ENCODE results near the gene GABRB2.

- TF ChIP-seq CTCF (IDR thresholded peaks at IDR 0.05) (no peak), SIN3A (IDR thresholded peaks at IDR 0.05; ENCODE audit: borderline replicate concordance, insufficient read depth, low read depth, low read length) (no peak), REST (IDR thresholded peaks at IDR 0.05; ENCODE audit: insufficient read depth in 1 of 2, low read depth in 2 of 2, low read length in 1 of 2) (no peak), POLR2AphosphoS5 (IDR thresholded peaks at IDR 0.05; ENCODE audit: low read depth, low read length) (no peak), TCF7L2 (IDR thresholded peaks at IDR 0.05; ENCODE audit: low read depth, low read length) (no peak)
Observed at GRCh38 chr5:161305601-161306000, 240.9 kb downstream of the GABRB2 start.

Measured in Panc1 (cell line).